Endothelial cell of coronary artery (primary cell): ENCODE measurements around the gene KRTAP19-5. TPM values are rescaled to one million over a fixed set of nuclear protein-coding genes. Genes with fewer than 3 reads are reported as not detected.

Experiments
- total RNA-seq: library from RNA; depleted of rRNA; stranded (reverse); fragments of >200 nt; gene quantifications from 2 replicates; pipeline ENCODE4 v1.2.3, GENCODE V29; 2014

The KRTAP19-5 gene
- not detected in 2 replicates for total RNA-seq

GRCh38 chr21:30502041-30502440 lies at the start of gene KRTAP19-5:
TSS of gene KRTAP19-5 (minus strand) at chr21:30502141. CDS start at chr21:30502090, 51 bp downstream.

GRCh38 chr21:30541764-30542163 lies 39.8 kb upstream of the KRTAP19-5 start, which contains the start of gene KRTAP19-6:
TSS of gene KRTAP19-6 (minus strand) at chr21:30541864. CDS start at chr21:30541833, 31 bp downstream.

DNA sequence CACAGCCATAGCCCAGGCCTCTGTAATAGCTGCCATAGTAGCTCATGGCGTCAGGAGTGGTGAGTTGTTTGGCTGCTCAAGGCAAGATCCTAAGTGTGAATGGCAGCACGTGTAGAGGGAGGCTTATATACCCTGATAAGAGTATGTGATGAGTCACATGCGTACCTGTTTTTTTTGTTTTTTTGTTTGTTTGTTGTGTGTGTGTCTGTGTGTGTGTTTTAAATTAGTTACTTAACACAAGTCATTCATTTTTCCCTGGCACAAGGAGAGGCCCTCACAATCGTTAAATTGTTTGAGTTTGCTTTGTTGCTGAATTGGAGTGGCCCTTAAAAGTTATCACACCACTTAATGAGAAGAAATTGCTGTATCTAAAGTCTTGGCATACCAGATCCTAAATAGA lies 4.9 kb downstream of the KRTAP19-5 start, which contains the start of gene KRTAP19-4:
TSS of gene KRTAP19-4 (minus strand) at position 101 of the 400 bp plus-strand sequence. CDS start at position 46, 55 bp downstream.

GRCh38 chr21:30491963-30492428 lies 9.9 kb downstream of the KRTAP19-5 start, which contains the start of gene KRTAP19-3:
TSS of gene KRTAP19-3 (minus strand) at chr21:30492013. CDS start at chr21:30491957, 56 bp downstream.

DNA sequence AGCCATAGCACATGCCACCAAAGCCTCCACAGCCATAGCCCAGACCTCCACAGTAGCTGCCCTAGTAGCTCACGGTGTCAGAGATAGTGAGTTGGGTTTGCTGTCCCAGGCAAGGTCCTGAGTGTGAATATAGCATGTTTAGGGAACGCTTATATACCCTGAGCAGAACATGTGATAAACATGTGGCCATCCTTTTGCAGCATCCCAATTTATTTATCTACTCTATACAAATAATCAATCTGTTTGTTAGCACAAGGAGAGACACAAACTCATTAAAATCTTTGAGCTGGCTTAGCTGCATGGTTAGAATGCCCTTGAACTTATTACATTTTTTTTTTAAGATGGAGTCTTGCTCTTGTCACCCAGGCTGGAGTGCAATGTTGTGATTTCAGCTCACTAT lies 14.6 kb downstream of the KRTAP19-5 start, which contains the start of gene KRTAP19-2:
TSS of gene KRTAP19-2 (minus strand) at position 101 of the 400 bp plus-strand sequence. CDS start at position 13, 88 bp downstream.

DNA sequence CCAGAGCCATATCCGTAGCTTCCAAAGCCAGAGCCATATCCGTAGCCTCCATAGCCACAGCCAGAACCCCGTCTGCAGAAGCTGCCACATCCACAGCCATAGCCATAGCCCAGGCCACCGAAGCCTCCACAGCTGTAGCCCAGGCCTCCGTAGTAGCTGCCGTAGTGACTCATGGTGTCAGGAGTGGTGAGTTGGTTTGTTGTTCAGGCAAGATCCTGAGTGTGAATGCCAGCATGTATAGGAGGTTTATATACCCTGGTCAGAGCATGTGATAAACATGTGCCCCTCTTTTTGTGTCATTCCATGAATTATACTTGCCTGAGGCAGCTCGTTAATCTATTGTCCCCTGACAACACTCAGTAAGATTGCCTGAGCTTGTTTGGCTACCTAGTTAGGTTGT lies 21.8 kb downstream of the KRTAP19-5 start, which contains the start of gene KRTAP19-1:
TSS of gene KRTAP19-1 (minus strand) at position 223 of the 400 bp plus-strand sequence. CDS start at position 173, 50 bp downstream.

Other genes starting within 250 kb of the KRTAP19-5 start
- gene KRTAP24-1, start 219.2 kb downstream of the KRTAP19-5 start, total RNA-seq: not detected in 2 replicates
- not detected in 2 replicates for gene KRTAP25-1, start 212.6 kb downstream of the KRTAP19-5 start, total RNA-seq
- not detected in 2 replicates for gene KRTAP26-1, start 181.8 kb downstream of the KRTAP19-5 start, total RNA-seq
- not detected in 2 replicates for gene KRTAP27-1, start 164.4 kb downstream of the KRTAP19-5 start, total RNA-seq
- not detected in 2 replicates for gene KRTAP23-1, start 153.5 kb downstream of the KRTAP19-5 start, total RNA-seq
- not detected in 2 replicates for gene KRTAP13-2, start 129.9 kb downstream of the KRTAP19-5 start, total RNA-seq
- not detected in 2 replicates for gene KRTAP13-1, start 106.1 kb downstream of the KRTAP19-5 start, total RNA-seq
- gene KRTAP13-3, start 76.2 kb downstream of the KRTAP19-5 start, total RNA-seq: not detected in 2 replicates
- gene KRTAP13-4, start 71.9 kb downstream of the KRTAP19-5 start, total RNA-seq: not detected in 2 replicates
- not detected in 2 replicates for gene KRTAP15-1, start 61.9 kb downstream of the KRTAP19-5 start, total RNA-seq
- not detected in 2 replicates for gene KRTAP19-1, start 21.8 kb downstream of the KRTAP19-5 start, total RNA-seq
- gene KRTAP19-2, start 14.7 kb downstream of the KRTAP19-5 start, total RNA-seq: not detected in 2 replicates
- not detected in 2 replicates for gene KRTAP19-3, start 10.1 kb downstream of the KRTAP19-5 start, total RNA-seq
- not detected in 2 replicates for gene KRTAP19-4, start 5.0 kb downstream of the KRTAP19-5 start, total RNA-seq
- not detected in 2 replicates for gene KRTAP19-6, start 39.7 kb upstream of the KRTAP19-5 start, total RNA-seq
- gene KRTAP19-7, start 59.2 kb upstream of the KRTAP19-5 start, total RNA-seq: not detected in 2 replicates
- not detected in 2 replicates for gene KRTAP22-2, start 88.3 kb upstream of the KRTAP19-5 start, total RNA-seq
- not detected in 2 replicates for gene KRTAP6-3, start 90.3 kb upstream of the KRTAP19-5 start, total RNA-seq
- gene KRTAP6-2, start 96.8 kb upstream of the KRTAP19-5 start, total RNA-seq: not detected in 2 replicates
- gene KRTAP22-1, start 98.9 kb upstream of the KRTAP19-5 start, total RNA-seq: not detected in 2 replicates
- gene KRTAP6-1, start 111.8 kb upstream of the KRTAP19-5 start, total RNA-seq: not detected in 2 replicates
- not detected in 2 replicates for gene KRTAP20-1, start 114.3 kb upstream of the KRTAP19-5 start, total RNA-seq
- gene KRTAP20-4, start 118.5 kb upstream of the KRTAP19-5 start, total RNA-seq: not detected in 2 replicates
- gene KRTAP20-2, start 133.1 kb upstream of the KRTAP19-5 start, total RNA-seq: not detected in 2 replicates
- not detected in 2 replicates for gene KRTAP20-3, start 140.7 kb upstream of the KRTAP19-5 start, total RNA-seq
- not detected in 2 replicates for gene KRTAP21-3, start 216.6 kb upstream of the KRTAP19-5 start, total RNA-seq
- gene KRTAP21-2, start 245.1 kb upstream of the KRTAP19-5 start, total RNA-seq: not detected in 2 replicates